GM12874 (cell line): ENCODE data around the gene TMED6.

ENCODE experiments used
- TF ChIP-seq, protein P1 (sequence below): IDR thresholded peaks from 2 replicates; pipeline ENCODE4 v1.5.1; 2011; ENCODE audit warnings: low read depth, mild to moderate bottlenecking, control low read depth, low read length, moderate library complexity; ENCODE audit not compliant: insufficient read depth

TMED6 gene

DNA sequence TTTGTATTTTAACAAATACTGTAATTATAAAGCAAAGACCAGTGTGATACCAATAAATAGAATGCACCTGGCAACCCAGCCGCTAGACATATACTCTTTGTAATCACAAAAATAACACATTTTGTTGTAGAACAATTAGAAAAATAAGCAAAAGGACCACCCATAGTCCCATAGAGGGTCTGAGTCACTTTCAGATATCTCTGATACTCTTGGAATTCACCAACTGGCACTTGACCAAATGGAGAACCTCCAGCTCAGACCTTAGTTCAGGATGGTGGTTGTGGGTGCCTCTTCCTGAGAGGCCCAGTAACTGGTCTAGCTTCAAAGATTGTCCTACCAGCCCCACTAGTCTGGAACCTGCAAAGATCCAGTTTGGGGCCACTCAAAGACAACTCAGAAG, 35.0 kb upstream of the TMED6 start:
- TF ChIP-seq, protein P1, sequence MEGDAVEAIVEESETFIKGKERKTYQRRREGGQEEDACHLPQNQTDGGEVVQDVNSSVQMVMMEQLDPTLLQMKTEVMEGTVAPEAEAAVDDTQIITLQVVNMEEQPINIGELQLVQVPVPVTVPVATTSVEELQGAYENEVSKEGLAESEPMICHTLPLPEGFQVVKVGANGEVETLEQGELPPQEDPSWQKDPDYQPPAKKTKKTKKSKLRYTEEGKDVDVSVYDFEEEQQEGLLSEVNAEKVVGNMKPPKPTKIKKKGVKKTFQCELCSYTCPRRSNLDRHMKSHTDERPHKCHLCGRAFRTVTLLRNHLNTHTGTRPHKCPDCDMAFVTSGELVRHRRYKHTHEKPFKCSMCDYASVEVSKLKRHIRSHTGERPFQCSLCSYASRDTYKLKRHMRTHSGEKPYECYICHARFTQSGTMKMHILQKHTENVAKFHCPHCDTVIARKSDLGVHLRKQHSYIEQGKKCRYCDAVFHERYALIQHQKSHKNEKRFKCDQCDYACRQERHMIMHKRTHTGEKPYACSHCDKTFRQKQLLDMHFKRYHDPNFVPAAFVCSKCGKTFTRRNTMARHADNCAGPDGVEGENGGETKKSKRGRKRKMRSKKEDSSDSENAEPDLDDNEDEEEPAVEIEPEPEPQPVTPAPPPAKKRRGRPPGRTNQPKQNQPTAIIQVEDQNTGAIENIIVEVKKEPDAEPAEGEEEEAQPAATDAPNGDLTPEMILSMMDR, result no peak

DNA sequence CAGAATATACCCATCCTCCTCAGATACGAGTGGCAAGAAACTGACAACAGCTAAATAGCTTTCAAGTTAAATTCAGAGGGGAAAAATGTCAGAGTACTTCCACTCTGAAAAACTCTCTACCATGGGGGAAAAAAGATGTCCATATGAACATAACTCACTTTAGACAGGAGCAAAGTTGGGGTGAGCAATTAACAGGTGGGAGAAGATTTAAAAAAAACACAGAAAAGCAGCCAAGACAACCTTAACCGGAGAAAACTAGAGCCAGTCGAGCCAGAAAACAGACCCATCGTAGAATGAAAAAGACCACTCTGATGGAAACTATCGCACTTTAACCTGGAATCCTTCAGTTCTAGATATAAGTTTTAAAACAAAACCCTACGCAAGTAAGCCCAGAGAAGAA, 33.4 kb upstream of the TMED6 start:
- TF ChIP-seq, protein P1, result no peak

GRCh38 chr16:69382421-69382820, 30.8 kb upstream of the TMED6 start:
- TF ChIP-seq, protein P1, result no peak

- TF ChIP-seq, protein P1, result no peak
Observed at GRCh38 chr16:69381231-69381630, 29.6 kb upstream of the TMED6 start.

DNA sequence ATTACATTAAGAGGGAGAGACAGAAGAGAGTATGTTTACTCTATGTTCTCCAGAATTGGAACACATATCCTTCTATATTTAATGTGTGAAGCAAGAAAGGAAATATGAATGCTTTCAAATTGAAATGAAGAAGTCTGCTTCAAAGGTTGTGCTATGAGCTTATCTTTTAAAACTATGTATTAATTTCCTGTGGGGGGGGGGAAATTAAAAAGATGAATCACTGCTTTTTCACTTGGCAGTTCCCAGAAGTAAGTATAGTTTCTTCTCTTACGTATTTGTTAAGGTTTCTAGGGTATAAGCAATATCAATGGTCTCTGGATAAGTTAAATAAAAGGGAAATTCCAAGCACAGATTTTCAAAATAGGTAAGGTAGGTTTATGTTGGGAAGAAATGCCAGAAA, 27.2 kb upstream of the TMED6 start:
- TF ChIP-seq, protein P1, result no peak

- TF ChIP-seq, protein P1, result no peak
Observed at GRCh38 chr16:69378036-69378435, 26.4 kb upstream of the TMED6 start.

GRCh38 chr16:69376393-69377059, 24.9 kb upstream of the TMED6 start:
- TF ChIP-seq, protein P1, result no peak

GRCh38 chr16:69373019-69373418, 21.4 kb upstream of the TMED6 start:
- TF ChIP-seq, protein P1, result no peak
